Measurements from ENCODE around the gene MARK4.

GRCh38 chr19:45213031-45213430, 38.0 kb upstream of the MARK4 start:
- TF ChIP-seq YY1 (IDR thresholded peaks at IDR 0.05; ENCODE audit: insufficient read depth, insufficient read length): no peak
- TF ChIP-seq ZNF274 (IDR thresholded peaks at IDR 0.05; ENCODE audit: low read depth, low read length): no peak

Data from NT2/D1 (cell line).